Transverse colon (tissue), 4 donors: ENCODE data around the gene GARIN3. TPM values are rescaled to one million over a fixed set of nuclear protein-coding genes. Genes with fewer than 3 reads are reported as not detected.

Source experiments
- DNase-seq: peaks from one replicate; pipeline ENCODE4 v3.0.0-alpha.2; 2019
- H3K27ac ChIP-seq, 4 donors: fragments of 200-600 bp; sonication (generic); 2 replicates each; pipeline ENCODE4 v1.5.1; 2016 to 2018; ENCODE audit warnings: inconsistent platforms in 4 of 4
- H3K27me3 ChIP-seq: fragments of 200-600 bp; sonication (generic); 2 replicates; pipeline ENCODE4 v1.5.1; 2017; ENCODE audit warnings: inconsistent platforms
- H3K36me3 ChIP-seq, 4 donors: fragments of 200-600 bp; sonication (generic); 2 replicates each; pipeline ENCODE4 v1.5.1; 2017 to 2019; ENCODE audit warnings: inconsistent platforms in 4 of 4
- H3K4me1 ChIP-seq, 4 donors: fragments of 200-600 bp; sonication (generic); 2 replicates each; pipeline ENCODE4 v1.5.1; 2017 to 2020; ENCODE audit warnings: inconsistent platforms in 4 of 4
- H3K4me3 ChIP-seq, 4 donors: fragments of 200-600 bp; sonication (generic); 1 replicate in 1 of 4; 2 replicates in 3 of 4; pipeline versions ENCODE4 v1.5.1 to v1.6.1; 2017 to 2019; ENCODE audit warnings: inconsistent platforms in 4 of 4
- H3K9me3 ChIP-seq, 2 donors: fragments of 200-600 bp; sonication (generic); 2 replicates each; pipeline ENCODE4 v1.5.1; 2017 to 2019; ENCODE audit warnings: inconsistent platforms in 2 of 2
- CTCF ChIP-seq, 5 experiments: fragments of 200-600 bp in 3 of 5; fragments of 450-650 bp in 2 of 5; sonication (generic) in 3 of 5; IDR thresholded peaks; 1 replicate in 2 of 5; 2 replicates in 3 of 5; pipeline ENCODE4 v1.5.1; 2016 to 2017; ENCODE audit warnings: antibody characterized with exemption in 5 of 5, inconsistent platforms in 3 of 5, mild to moderate bottlenecking in 2 of 5, moderate library complexity in 1 of 5
- EP300 ChIP-seq: sonication (generic); formaldehyde crosslinking; IDR thresholded peaks from one replicate; pipeline ENCODE4 v1.6.1; 2017; ENCODE audit warnings: antibody characterized with exemption, low read depth
- POLR2A ChIP-seq: fragments of 450-650 bp; IDR thresholded peaks from one replicate; pipeline ENCODE4 v1.6.1; 2016; ENCODE audit warnings: antibody characterized with exemption, mild to moderate bottlenecking, moderate library complexity
- POLR2AphosphoS5 ChIP-seq, 3 donors: sonication (generic); formaldehyde crosslinking; IDR thresholded peaks; one replicate each; pipeline ENCODE4 v1.6.1; 2016; ENCODE audit warnings: antibody characterized with exemption in 3 of 3
- WGBS, 2 donors: methylation state at CpG; one replicate each; pipeline ENCODE4 v1.1.5; 2018; ENCODE audit warnings: low coverage in 1 of 2; 5-methylcytosine and 5-hydroxymethylcytosine counted together
- in situ Hi-C, 4 donors: fragments of 200-750 bp; cut with MboI; loops; one replicate each; pipeline versions ENCODE4 v1.15.0 to v1.15.1; 2017; ENCODE audit warnings: low sequenced_read_pairs in 3 of 4, low pct_ligation_motif_present in 1 of 4, low pct_unique_long_range_greater_than_20kb in 1 of 4
- intact Hi-C: fragments of 100-400 bp; cut with DNase I; formaldehyde crosslinking; loops from one replicate; pipeline ENCODE4 v1.15.1; 2023; ENCODE audit warnings: low total_unique reads
- total RNA-seq, 4 donors: library from RNA; depleted of rRNA; stranded (reverse); fragments of >200 nt; gene quantifications; one replicate each; pipeline ENCODE4 v1.1.0, GENCODE V29; 2016

Gene GARIN3
- total RNA-seq, 4 donors from 2014 or later = not detected

DNA sequence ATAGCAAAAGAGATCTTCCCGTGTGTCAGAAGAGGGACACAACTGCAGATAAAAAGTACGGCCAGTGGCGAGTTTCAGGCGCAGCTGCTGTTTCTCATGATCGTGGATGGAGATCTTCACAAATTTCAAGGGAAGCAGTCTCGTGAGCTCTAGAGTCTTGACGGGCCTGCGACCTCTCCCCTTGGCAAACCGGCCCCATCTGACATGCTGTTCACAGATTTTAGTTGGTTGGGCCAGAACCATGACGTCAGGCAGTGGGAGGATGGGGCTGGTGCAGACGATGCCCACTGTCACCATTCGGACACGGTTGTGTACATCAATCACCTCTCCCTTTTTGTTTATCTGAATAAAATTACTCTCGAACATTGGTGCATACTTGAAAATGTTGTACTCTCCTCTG lies 396 bp downstream of the GARIN3 start:
- no peak for DNase-seq
- no peaks in the 10 kb centered on the region for H3K4me1 ChIP-seq
- no peak overlapping the region for H3K4me3 ChIP-seq
- 88 to 100% methylated on average over 5 to 14 of the region's 14 CpGs for WGBS, 2 donors
- H3K27ac ChIP-seq = no peak overlapping the region
- intact Hi-C loops (no loop called here), in situ Hi-C loops (loop anchor here in 1 of 4 donors (25.0 kb wide), 1 partner anchor 147 kb away; no protein-coding TSS in a partner anchor)
- no peaks in the 10 kb centered on the region for H3K9me3 ChIP-seq
- H3K36me3 ChIP-seq = no peaks in the 10 kb centered on the region
- TF ChIP-seq CTCF (IDR thresholded peaks at IDR 0.05) = no peak
- no peak for TF ChIP-seq POLR2A
- TF ChIP-seq POLR2AphosphoS5 (IDR thresholded peaks at IDR 0.05) = no peak
- TF ChIP-seq EP300 = no peak
- no peaks in the 10 kb centered on the region for H3K27me3 ChIP-seq

- Histone ChIP-seq H3K27ac (no peak overlapping the region), H3K4me1 (no peaks in the 10 kb centered on the region), H3K27me3 (no peaks in the 10 kb centered on the region), H3K4me3 (no peak overlapping the region), H3K36me3 (no peaks in the 10 kb centered on the region), H3K9me3 (no peaks in the 10 kb centered on the region)
- TF ChIP-seq CTCF (IDR thresholded peaks at IDR 0.05) (no peak), POLR2A (no peak), EP300 (no peak), POLR2AphosphoS5 (IDR thresholded peaks at IDR 0.05) (no peak)
- no peak for DNase-seq
- intact Hi-C loops (no loop called here), in situ Hi-C loops (loop anchor here in 1 of 4 donors (25.0 kb wide), 1 partner anchor 147 kb away; no protein-coding TSS in a partner anchor)
- WGBS, 2 donors = 33 to 93% methylated on average over 1 to 4 of the region's 4 CpGs
Observed at GRCh38 chr5:157165261-157165660, 803 bp downstream of the GARIN3 start.

DNA sequence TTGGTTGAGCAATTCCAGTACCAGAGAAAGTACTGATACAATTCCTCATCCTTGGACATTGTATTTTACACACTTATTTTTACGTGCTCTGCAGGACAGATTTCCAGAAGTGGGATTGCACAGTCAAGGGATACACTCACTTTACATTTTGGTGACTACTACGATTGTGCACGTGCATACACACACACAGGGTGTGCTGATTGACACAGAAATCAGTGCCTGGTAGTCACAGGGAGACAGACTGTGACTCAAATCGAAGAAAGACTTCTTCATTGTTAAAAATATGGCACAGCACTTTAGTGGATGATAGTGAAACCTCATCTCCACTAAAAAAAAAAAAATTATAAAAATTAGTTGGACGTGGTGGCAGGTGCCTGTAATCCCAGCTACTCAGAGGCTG lies 1.5 kb downstream of the GARIN3 start:
- Histone ChIP-seq H3K9me3 (no peaks in the 10 kb centered on the region), H3K27ac (no peak overlapping the region), H3K4me1 (no peaks in the 10 kb centered on the region), H3K36me3 (no peaks in the 10 kb centered on the region), H3K27me3 (no peaks in the 10 kb centered on the region), H3K4me3 (no peak overlapping the region)
- TF ChIP-seq CTCF (IDR thresholded peaks at IDR 0.05) (no peak), POLR2AphosphoS5 (IDR thresholded peaks at IDR 0.05) (no peak), POLR2A (no peak), EP300 (no peak)
- in situ Hi-C loops = loop anchor here in 1 of 4 donors (25.0 kb wide), 1 partner anchor 148 kb away; no protein-coding TSS in a partner anchor
- intact Hi-C loops = no loop called here
- WGBS, 2 donors = 77 to 93% methylated on average over 4 to 5 of the region's 5 CpGs
- DNase-seq = no peak

- H3K27me3 ChIP-seq = no peaks in the 10 kb centered on the region
Observed at GRCh38 chr5:157162919-157163510, 3.0 kb downstream of the GARIN3 start.

More at GRCh38 chr5:157162919-157163510, 3.0 kb downstream of the GARIN3 start:
- in situ Hi-C loops (loop anchor here in 1 of 4 donors (25.0 kb wide), 1 partner anchor 149 kb away; no protein-coding TSS in a partner anchor), intact Hi-C loops (no loop called here)
- no peaks in the 10 kb centered on the region for H3K36me3 ChIP-seq
- WGBS, 2 donors = 90 to 95% methylated on average over 4 to 12 of the region's 12 CpGs
- H3K4me1 ChIP-seq = no peaks in the 10 kb centered on the region
- TF ChIP-seq POLR2A (no peak), CTCF (IDR thresholded peaks at IDR 0.05) (no peak), EP300 (no peak), POLR2AphosphoS5 (IDR thresholded peaks at IDR 0.05) (no peak)
- H3K27ac ChIP-seq = no peak overlapping the region
- no peak overlapping the region for H3K4me3 ChIP-seq
- no peaks in the 10 kb centered on the region for H3K9me3 ChIP-seq
- no peak for DNase-seq
